Sigmoid colon (tissue), 7 donors: ENCODE results near the gene PLXND1. TPM values are rescaled to one million over a fixed set of nuclear protein-coding genes. Genes with fewer than 3 reads are reported as not detected.
A peak's percentile ranks its signal among the peaks of the same experiment; 100 is the strongest.

Experiments
- DNase-seq: peaks from one replicate; pipeline ENCODE4 v3.0.0-alpha.2; 2019
- H3K27ac ChIP-seq, 4 donors: fragments of 200-600 bp; sonication (generic); one replicate each; pipeline ENCODE4 v1.5.1; 2016 to 2019; ENCODE audit warnings: mild to moderate bottlenecking in 1 of 4
- H3K27me3 ChIP-seq, 3 donors: fragments of 200-600 bp; sonication (generic); one replicate each; pipeline ENCODE4 v1.5.1; 2019; ENCODE audit warnings: mild to moderate bottlenecking in 1 of 3
- H3K36me3 ChIP-seq, 4 donors: fragments of 200-600 bp; sonication (generic); one replicate each; pipeline ENCODE4 v1.5.1; 2016 to 2019
- H3K4me1 ChIP-seq, 4 donors: fragments of 200-600 bp; sonication (generic); one replicate each; pipeline ENCODE4 v1.5.1; 2017 to 2019
- H3K4me3 ChIP-seq, 4 donors: fragments of 200-600 bp; sonication (generic); one replicate each; pipeline ENCODE4 v1.5.1; 2017 to 2019; ENCODE audit warnings: mild to moderate bottlenecking in 2 of 4, moderate library complexity in 1 of 4
- H3K9me3 ChIP-seq, 4 donors: fragments of 200-600 bp in 3 of 4; sonication (generic) in 3 of 4; one replicate each; pipeline versions ENCODE4 v1.5.1 to v1.6.1; 2013 to 2019
- CTCF ChIP-seq, 4 experiments: fragments of 450-650 bp in 3 of 4; fragments of 200-600 bp in 1 of 4; IDR thresholded peaks; one replicate each; pipeline ENCODE4 v1.5.1; 2016 to 2019; ENCODE audit warnings: antibody characterized with exemption in 4 of 4, mild to moderate bottlenecking in 3 of 4, moderate library complexity in 2 of 4
- EP300 ChIP-seq, 4 donors: sonication (generic); formaldehyde crosslinking; IDR thresholded peaks; one replicate each; pipeline ENCODE4 v1.6.1; 2017; ENCODE audit warnings: antibody characterized with exemption in 4 of 4
- POLR2A ChIP-seq, 2 donors: fragments of 450-650 bp; IDR thresholded peaks; one replicate each; pipeline ENCODE4 v1.6.1; 2016; ENCODE audit warnings: antibody characterized with exemption in 2 of 2, mild to moderate bottlenecking in 2 of 2, moderate library complexity in 2 of 2
- POLR2AphosphoS5 ChIP-seq, 4 donors: sonication (generic); formaldehyde crosslinking; IDR thresholded peaks; one replicate each; pipeline ENCODE4 v1.6.1; 2017; ENCODE audit warnings: antibody characterized with exemption in 4 of 4
- WGBS, 2 donors: extraction: QIAGEN DNeasy Blood & Tissue Kit; methylation state at CpG; one replicate each; pipeline ENCODE4 v1.1.7; 2013; 5-methylcytosine and 5-hydroxymethylcytosine counted together
- intact Hi-C: fragments of 100-400 bp; cut with DNase I; formaldehyde crosslinking; loops from one replicate; pipeline ENCODE4 v1.15.1; 2023
- polyA plus RNA-seq, 3 donors: library from polyadenylated mRNA; stranded (reverse); fragments of 200-250 nt; gene quantifications; one replicate each; pipeline ENCODE4 v1.2.3, GENCODE V29; 2013
- total RNA-seq, 4 donors: library from RNA; depleted of rRNA; stranded (reverse); fragments of >200 nt; gene quantifications; one replicate each; pipeline ENCODE4 v1.1.0, GENCODE V29; 2016
- donor health status: healthy with polysubstance abuse.
- donor health status: Bipolar disorder and iron deficiency.
- donor health status: healthy.

PLXND1 gene
- total and polyA plus RNA-seq, 7 donors: 9.6 to 77.0 (median 42.0) TPM

- H3K9me3 ChIP-seq: no peaks in the 10 kb centered on the region
- no peaks in the 10 kb centered on the region for H3K36me3 ChIP-seq
- TF ChIP-seq CTCF (IDR thresholded peaks at IDR 0.05) (no peak), POLR2AphosphoS5 (IDR thresholded peaks at IDR 0.05) (no peak), EP300 (IDR thresholded peaks at IDR 0.05) (no peak), POLR2A (IDR thresholded peaks at IDR 0.05) (no peak)
- peak overlapping the region; percentile 70 to 82 (median 78) for H3K27ac ChIP-seq
- H3K4me1 ChIP-seq: peaks cover 0 to 81% (median 66%) of the 10 kb centered on the region in 4 donors
- no peak overlapping the region for H3K4me3 ChIP-seq
- 24% methylated on average over 22 of the region's 22 CpGs for WGBS, 2 donors
- H3K27me3 ChIP-seq: no peaks in the 10 kb centered on the region
- no peak for DNase-seq
- intact Hi-C loops: no loop called here
Observed at GRCh38 chr3:129593595-129594339, 12.7 kb downstream of the PLXND1 start.

GRCh38 chr3:129593230-129593594 is 13.3 kb downstream of the PLXND1 start:
- intact Hi-C loops: no loop called here
- no peak for DNase-seq
- Histone ChIP-seq H3K9me3 (no peaks in the 10 kb centered on the region), H3K27ac (peak overlapping the region; percentile 70 to 82 (median 78)), H3K4me3 (no peak overlapping the region), H3K36me3 (no peaks in the 10 kb centered on the region), H3K4me1 (peaks cover 0 to 75% (median 61%) of the 10 kb centered on the region in 4 donors), H3K27me3 (no peaks in the 10 kb centered on the region)
- TF ChIP-seq POLR2A (IDR thresholded peaks at IDR 0.05): no peak
- WGBS, 2 donors: 72 to 81% methylated on average over 8 of the region's 8 CpGs

- peak overlapping the region; percentile 70 to 82 (median 78) for H3K27ac ChIP-seq
- intact Hi-C loops: no loop called here
- H3K4me3 ChIP-seq: no peak overlapping the region
- no peaks in the 10 kb centered on the region for H3K36me3 ChIP-seq
- 37 to 70% methylated on average over 26 of the region's 26 CpGs for WGBS, 2 donors
- peaks cover 0 to 71% (median 56%) of the 10 kb centered on the region in 4 donors for H3K4me1 ChIP-seq
- H3K27me3 ChIP-seq: no peaks in the 10 kb centered on the region
- peak; percentile 85 for DNase-seq
- no peaks in the 10 kb centered on the region for H3K9me3 ChIP-seq
- TF ChIP-seq POLR2AphosphoS5 (IDR thresholded peaks at IDR 0.05) (peak in 3 of 4 donors; percentile 37 to 56 (median 50)), EP300 (IDR thresholded peaks at IDR 0.05) (peak in 1 of 4 donors; percentile 26), CTCF (IDR thresholded peaks at IDR 0.05) (no peak), POLR2A (IDR thresholded peaks at IDR 0.05) (no peak)
Observed at GRCh38 chr3:129592381-129593131, 13.9 kb downstream of the PLXND1 start.

GRCh38 chr3:129591932-129592331 is 14.5 kb downstream of the PLXND1 start:
- Histone ChIP-seq H3K9me3 (no peaks in the 10 kb centered on the region), H3K4me3 (no peak overlapping the region), H3K27ac (peak overlapping the region; percentile 70 to 82 (median 78)), H3K27me3 (no peaks in the 10 kb centered on the region), H3K4me1 (peaks cover 0 to 71% (median 53%) of the 10 kb centered on the region in 4 donors), H3K36me3 (no peaks in the 10 kb centered on the region)
- 74 to 78% methylated on average over 8 of the region's 8 CpGs for WGBS, 2 donors
- intact Hi-C loops: no loop called here
- no peak for TF ChIP-seq POLR2A (IDR thresholded peaks at IDR 0.05)
- TF ChIP-seq EP300 (IDR thresholded peaks at IDR 0.05): no peak
- no peak for TF ChIP-seq POLR2AphosphoS5 (IDR thresholded peaks at IDR 0.05)
- no peak for TF ChIP-seq CTCF (IDR thresholded peaks at IDR 0.05)
- DNase-seq: no peak

- TF ChIP-seq POLR2AphosphoS5 (IDR thresholded peaks at IDR 0.05) (no peak), CTCF (IDR thresholded peaks at IDR 0.05) (no peak), EP300 (IDR thresholded peaks at IDR 0.05) (no peak), POLR2A (IDR thresholded peaks at IDR 0.05) (no peak)
- intact Hi-C loops: no loop called here
- WGBS, 2 donors: 74 to 76% methylated on average over 8 of the region's 8 CpGs
- DNase-seq: no peak
- Histone ChIP-seq H3K27ac (no peak overlapping the region), H3K4me3 (no peak overlapping the region), H3K4me1 (peaks cover 0 to 59% (median 38%) of the 10 kb centered on the region in 4 donors), H3K27me3 (no peaks in the 10 kb centered on the region), H3K9me3 (no peaks in the 10 kb centered on the region), H3K36me3 (peaks cover 0 to 14% (median 0%) of the 10 kb centered on the region in 4 donors)
Observed at GRCh38 chr3:129590215-129590614, 16.3 kb downstream of the PLXND1 start.
